Measurements from ENCODE around the gene MEA1.
"Not testable (repeated sequence)": the region's sequence is repeated elsewhere in the genome, so short reads cannot be mapped to it uniquely, and the experiment has no call there.

The MEA1 gene

GRCh38 chr6:43013843-43014433 lies at the start of gene MEA1, which contains the start of gene KLHDC3:
Gene MEA1, minus strand, starts transcription at chr6:43013946. Its CDS starts 133 bp downstream, at chr6:43013813.
Gene KLHDC3, plus strand, starts transcription at chr6:43014249. Its CDS starts 2,944 bp downstream, at chr6:43017193.
- peak; percentile 100 for DNase-seq

GRCh38 chr6:43062818-43063217 lies 49.1 kb upstream of the MEA1 start:
- DNase-seq = no peak

GRCh38 chr6:43061861-43062260 lies 48.1 kb upstream of the MEA1 start:
- DNase-seq = no peak

- no peak for DNase-seq
Measured at GRCh38 chr6:43060755-43061633, 47.2 kb upstream of the MEA1 start.

- DNase-seq = no peak
Measured at GRCh38 chr6:43060034-43060754, 46.4 kb upstream of the MEA1 start.

- peak; percentile 99 for DNase-seq
Measured at GRCh38 chr6:43059168-43060033, 45.7 kb upstream of the MEA1 start, which contains the start of the genes KLC4 and MRPL2. Gene KLC4, plus strand, starts transcription at chr6:43059631. Its CDS starts 1,705 bp downstream, at chr6:43061336. Gene MRPL2, minus strand, starts transcription at chr6:43059434. Its CDS starts 53 bp downstream, at chr6:43059381.

GRCh38 chr6:43058531-43058930 lies 44.8 kb upstream of the MEA1 start:
- no peak for DNase-seq

- DNase-seq = no peak
Measured at GRCh38 chr6:43055966-43056365, 42.2 kb upstream of the MEA1 start.

- no peak for DNase-seq
Measured at GRCh38 chr6:43054206-43054943, 40.6 kb upstream of the MEA1 start.

GRCh38 chr6:43053545-43054205 lies 39.9 kb upstream of the MEA1 start, which contains the start of gene CUL7:
Gene CUL7, minus strand, starts transcription at chr6:43053851. Its CDS starts 1,063 bp downstream, at chr6:43052788.
- peak; percentile 98 for DNase-seq

GRCh38 chr6:43052842-43053544 lies 39.2 kb upstream of the MEA1 start:
- peak; percentile 65 for DNase-seq

GRCh38 chr6:43052225-43052841 lies 38.6 kb upstream of the MEA1 start:
- no peak for DNase-seq

- no peak for DNase-seq
Measured at GRCh38 chr6:43050981-43051380, 37.2 kb upstream of the MEA1 start.

- no peak for DNase-seq
Measured at GRCh38 chr6:43047998-43048397, 34.3 kb upstream of the MEA1 start.

- no peak for DNase-seq
Measured at GRCh38 chr6:43045371-43045930, 31.7 kb upstream of the MEA1 start.

GRCh38 chr6:43043310-43043709 lies 29.6 kb upstream of the MEA1 start:
- DNase-seq = no peak

- not testable (repeated sequence) for DNase-seq
Measured at GRCh38 chr6:43041475-43041874, 27.7 kb upstream of the MEA1 start.

- DNase-seq = no peak
Measured at GRCh38 chr6:43040542-43041257, 27.0 kb upstream of the MEA1 start.

GRCh38 chr6:43038727-43039126 lies 25.0 kb upstream of the MEA1 start:
- no peak for DNase-seq

Data from left hindlimb (tissue), 1 donor.